Measurements from ENCODE around the gene ITGA5. TPM values are rescaled to one million over a fixed set of nuclear protein-coding genes. Genes with fewer than 3 reads are reported as not detected.
A peak's percentile ranks its signal among the peaks of the same experiment; 100 is the strongest.

Gene ITGA5
- total RNA-seq, 2 donors from 2014 or later: 7.8 to 120 TPM

GRCh38 chr12:54390668-54391551 is 28.2 kb downstream of the ITGA5 start:
- no peak for TF ChIP-seq CTCF (IDR thresholded peaks at IDR 0.05)
- Histone ChIP-seq H3K27ac (no peak overlapping the region), H3K27me3 (no peaks in the 10 kb centered on the region), H3K4me3 (peak overlapping the region; percentile 28), H3K4me1 (no peaks in the 10 kb centered on the region), H3K36me3 (no peaks in the 10 kb centered on the region), H3K9me3 (no peaks in the 10 kb centered on the region), H3K9ac (ENCODE audit: low read depth in 2 of 2, low read length in 2 of 2) (no peak overlapping the region)
- intact Hi-C loops (cut with DNase I): no loop called here
- no peak for DNase-seq

GRCh38 chr12:54390176-54390667 is 28.8 kb downstream of the ITGA5 start:
- intact Hi-C loops (cut with DNase I): no loop called here
- Histone ChIP-seq H3K27ac (no peak overlapping the region), H3K36me3 (no peaks in the 10 kb centered on the region), H3K9me3 (no peaks in the 10 kb centered on the region), H3K4me1 (no peaks in the 10 kb centered on the region), H3K4me3 (no peak overlapping the region), H3K27me3 (no peaks in the 10 kb centered on the region), H3K9ac (ENCODE audit: low read depth in 2 of 2, low read length in 2 of 2) (no peak overlapping the region)
- no peak for TF ChIP-seq CTCF (IDR thresholded peaks at IDR 0.05)
- no peak for DNase-seq

GRCh38 chr12:54389607-54390175 is 29.4 kb downstream of the ITGA5 start:
- Histone ChIP-seq H3K27me3 (no peaks in the 10 kb centered on the region), H3K27ac (no peak overlapping the region), H3K4me1 (no peaks in the 10 kb centered on the region), H3K9ac (ENCODE audit: low read depth in 2 of 2, low read length in 2 of 2) (no peak overlapping the region), H3K36me3 (no peaks in the 10 kb centered on the region), H3K4me3 (no peak overlapping the region), H3K9me3 (no peaks in the 10 kb centered on the region)
- intact Hi-C loops (cut with DNase I): no loop called here
- DNase-seq: no peak
- no peak for TF ChIP-seq CTCF (IDR thresholded peaks at IDR 0.05)

GRCh38 chr12:54389134-54389508 is 29.9 kb downstream of the ITGA5 start:
- no peak overlapping the region for H3K4me3 ChIP-seq
- H3K9me3 ChIP-seq: no peaks in the 10 kb centered on the region
- H3K27me3 ChIP-seq: no peaks in the 10 kb centered on the region
- DNase-seq: no peak
- intact Hi-C loops (cut with DNase I): no loop called here
- H3K9ac ChIP-seq (ENCODE audit: low read depth in 2 of 2, low read length in 2 of 2): no peak overlapping the region
- H3K27ac ChIP-seq: no peak overlapping the region
- no peak for TF ChIP-seq CTCF (IDR thresholded peaks at IDR 0.05)
- H3K36me3 ChIP-seq: no peaks in the 10 kb centered on the region
- H3K4me1 ChIP-seq: no peaks in the 10 kb centered on the region

GRCh38 chr12:54388237-54389133 is 30.6 kb downstream of the ITGA5 start:
- no peak overlapping the region for H3K27ac ChIP-seq
- H3K4me3 ChIP-seq: no peak overlapping the region
- no peak overlapping the region for H3K9ac ChIP-seq (ENCODE audit: low read depth in 2 of 2, low read length in 2 of 2)

More at GRCh38 chr12:54388237-54389133, 30.6 kb downstream of the ITGA5 start:
- intact Hi-C loops (cut with DNase I): no loop called here
- H3K27me3 ChIP-seq: no peaks in the 10 kb centered on the region
- no peak for DNase-seq
- H3K36me3 ChIP-seq: no peaks in the 10 kb centered on the region
- H3K4me1 ChIP-seq: no peaks in the 10 kb centered on the region
- TF ChIP-seq CTCF (IDR thresholded peaks at IDR 0.05): no peak
- no peaks in the 10 kb centered on the region for H3K9me3 ChIP-seq
